KG1 (cell line): Measurements from ENCODE around the gene DCTN2.
A peak's percentile ranks its signal among the peaks of the same experiment; 100 is the strongest.

Experiments used
- DNase-seq: peaks from one replicate; lab custom pipeline; 2025; lab: John Stamatoyannopoulos, UW

Gene DCTN2

GRCh38 chr12:57549909-57550640 is 3.1 kb upstream of the DCTN2 start, which contains the start of gene KIF5A:
TSS of gene KIF5A (plus strand) at chr12:57550044. CDS start at chr12:57550272, 228 bp downstream.
- no peak for DNase-seq

GRCh38 chr12:57549203-57549908 is 2.4 kb upstream of the DCTN2 start:
- no peak for DNase-seq

- no peak for DNase-seq
Observed at GRCh38 chr12:57548488-57548887, 1.5 kb upstream of the DCTN2 start.

GRCh38 chr12:57548013-57548315 is 972 bp upstream of the DCTN2 start:
- no peak for DNase-seq

GRCh38 chr12:57547288-57548012 is 458 bp upstream of the DCTN2 start:
- DNase-seq, result peak; percentile 54

GRCh38 chr12:57545809-57546437 is 1.1 kb downstream of the DCTN2 start:
- DNase-seq, result no peak

- DNase-seq, result no peak
Observed at GRCh38 chr12:57543581-57543980, 3.4 kb downstream of the DCTN2 start.

- no peak for DNase-seq
Observed at GRCh38 chr12:57541717-57542116, 5.3 kb downstream of the DCTN2 start.

GRCh38 chr12:57541001-57541400 is 6.0 kb downstream of the DCTN2 start:
- DNase-seq, result no peak

- DNase-seq, result no peak
Observed at GRCh38 chr12:57539134-57539768, 7.7 kb downstream of the DCTN2 start.

GRCh38 chr12:57536597-57536942 is 10.4 kb downstream of the DCTN2 start:
- no peak for DNase-seq

- DNase-seq, result no peak
Observed at GRCh38 chr12:57535764-57536596, 11.0 kb downstream of the DCTN2 start.

- DNase-seq, result no peak
Observed at GRCh38 chr12:57534991-57535543, 11.9 kb downstream of the DCTN2 start.

- DNase-seq, result no peak
Observed at GRCh38 chr12:57534250-57534649, 12.7 kb downstream of the DCTN2 start.

- DNase-seq, result no peak
Observed at GRCh38 chr12:57533108-57533507, 13.9 kb downstream of the DCTN2 start.

GRCh38 chr12:57531836-57532235 is 15.2 kb downstream of the DCTN2 start:
- no peak for DNase-seq

- DNase-seq, result no peak
Observed at GRCh38 chr12:57530396-57531142, 16.4 kb downstream of the DCTN2 start.

- no peak for DNase-seq
Observed at GRCh38 chr12:57529831-57530230, 17.2 kb downstream of the DCTN2 start.

GRCh38 chr12:57528831-57529555 is 18.0 kb downstream of the DCTN2 start:
- DNase-seq, result no peak

GRCh38 chr12:57528176-57528575 is 18.8 kb downstream of the DCTN2 start:
- DNase-seq, result no peak
